Gastroesophageal sphincter (tissue), 4 donors: ENCODE results near the gene LRP1B. TPM values are rescaled to one million over a fixed set of nuclear protein-coding genes. Genes with fewer than 3 reads are reported as not detected.

ENCODE experiments used
- ATAC-seq: fragments of 150-250 bp; one replicate; pipeline ENCODE4 v1.9.1; 2016; ENCODE audit warnings: mild to moderate bottlenecking, moderate library complexity
- H3K27ac ChIP-seq, 4 donors: fragments of 200-600 bp; sonication (generic) in 3 of 4; 1 replicate in 3 of 4; 2 replicates in 1 of 4; pipeline ENCODE4 v1.5.1; 2016 to 2019
- H3K27me3 ChIP-seq: fragments of 200-600 bp; sonication (generic); one replicate; pipeline ENCODE4 v1.5.1; 2019
- H3K36me3 ChIP-seq, 2 donors: fragments of 200-600 bp; sonication (generic); one replicate each; pipeline ENCODE4 v1.5.1; 2019; ENCODE audit warnings: control low read depth in 1 of 2
- H3K4me1 ChIP-seq, 3 donors: fragments of 200-600 bp; sonication (generic); 1 replicate in 2 of 3; 2 replicates in 1 of 3; pipeline ENCODE4 v1.5.1; 2016 to 2019; ENCODE audit warnings: control low read depth in 2 of 3
- H3K4me3 ChIP-seq, 2 donors: fragments of 200-600 bp; sonication (generic); one replicate each; pipeline ENCODE4 v1.5.1; 2019; ENCODE audit warnings: mild to moderate bottlenecking in 1 of 2, moderate library complexity in 1 of 2
- H3K9me3 ChIP-seq, 3 donors: fragments of 200-600 bp; sonication (generic); one replicate each; pipeline ENCODE4 v1.5.1; 2017 to 2019; ENCODE audit warnings: control low read depth in 2 of 3
- EP300 ChIP-seq: sonication (generic); formaldehyde crosslinking; IDR thresholded peaks from one replicate; pipeline ENCODE4 v1.6.1; 2017; ENCODE audit warnings: antibody characterized with exemption, mild to moderate bottlenecking
- POLR2A ChIP-seq, 2 donors: fragments of 450-650 bp; IDR thresholded peaks; one replicate each; pipeline ENCODE4 v1.6.1; 2017; ENCODE audit warnings: antibody characterized with exemption in 2 of 2, mild to moderate bottlenecking in 2 of 2, moderate library complexity in 1 of 2
- POLR2AphosphoS5 ChIP-seq: sonication (generic); formaldehyde crosslinking; IDR thresholded peaks from one replicate; pipeline ENCODE4 v1.6.1; 2017; ENCODE audit warnings: antibody characterized with exemption
- WGBS, 2 donors: methylation state at CpG; one replicate each; pipeline ENCODE4 v1.1.5; 2018; ENCODE audit warnings: low coverage in 1 of 2; 5-methylcytosine and 5-hydroxymethylcytosine counted together
- total RNA-seq, 4 donors: library from RNA; depleted of rRNA; stranded (reverse); fragments of >200 nt; gene quantifications; one replicate each; pipeline ENCODE4 v1.1.0, GENCODE V29; 2016
- TF ChIP-seq, protein P1 (sequence below), 4 experiments: fragments of 200-600 bp in 2 of 4; fragments of 450-650 bp in 2 of 4; sonication (generic) in 1 of 4; IDR thresholded peaks; one replicate each; pipeline ENCODE4 v1.5.1; 2017 to 2019; ENCODE audit warnings: antibody characterized with exemption in 4 of 4, mild to moderate bottlenecking in 2 of 4, moderate library complexity in 2 of 4

LRP1B gene
- total RNA-seq, 4 donors from 2014 or later: 0.27 to 20.7 (median 3.2) TPM

DNA sequence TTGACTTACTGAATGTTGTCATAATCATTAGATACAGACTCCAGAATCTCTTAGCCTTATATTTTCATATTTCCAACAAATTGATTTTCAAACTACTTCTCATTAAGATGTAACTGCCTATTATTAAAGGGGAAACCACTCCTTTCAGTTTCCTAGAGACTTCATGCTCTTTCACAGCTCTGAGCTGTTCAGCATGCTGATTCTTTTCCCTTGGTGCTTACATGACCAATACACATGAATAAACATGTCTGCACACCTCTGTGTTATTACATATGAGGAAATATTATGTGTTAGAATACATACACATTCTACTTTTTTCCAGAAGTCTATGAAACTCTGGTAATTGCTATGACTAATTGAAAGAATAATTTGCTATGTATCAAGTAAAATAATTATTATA, 200.0 kb downstream of the LRP1B start:
- no peak overlapping the region for H3K4me3 ChIP-seq
- no peaks in the 10 kb centered on the region for H3K9me3 ChIP-seq
- H3K4me1 ChIP-seq: no peaks in the 10 kb centered on the region
- ATAC-seq: no peak
- H3K36me3 ChIP-seq: no peaks in the 10 kb centered on the region
- H3K27ac ChIP-seq: no peak overlapping the region
- H3K27me3 ChIP-seq: no peaks in the 10 kb centered on the region
- TF ChIP-seq POLR2AphosphoS5 (no peak), EP300 (no peak), POLR2A (IDR thresholded peaks at IDR 0.05) (no peak)
- TF ChIP-seq, protein P1, sequence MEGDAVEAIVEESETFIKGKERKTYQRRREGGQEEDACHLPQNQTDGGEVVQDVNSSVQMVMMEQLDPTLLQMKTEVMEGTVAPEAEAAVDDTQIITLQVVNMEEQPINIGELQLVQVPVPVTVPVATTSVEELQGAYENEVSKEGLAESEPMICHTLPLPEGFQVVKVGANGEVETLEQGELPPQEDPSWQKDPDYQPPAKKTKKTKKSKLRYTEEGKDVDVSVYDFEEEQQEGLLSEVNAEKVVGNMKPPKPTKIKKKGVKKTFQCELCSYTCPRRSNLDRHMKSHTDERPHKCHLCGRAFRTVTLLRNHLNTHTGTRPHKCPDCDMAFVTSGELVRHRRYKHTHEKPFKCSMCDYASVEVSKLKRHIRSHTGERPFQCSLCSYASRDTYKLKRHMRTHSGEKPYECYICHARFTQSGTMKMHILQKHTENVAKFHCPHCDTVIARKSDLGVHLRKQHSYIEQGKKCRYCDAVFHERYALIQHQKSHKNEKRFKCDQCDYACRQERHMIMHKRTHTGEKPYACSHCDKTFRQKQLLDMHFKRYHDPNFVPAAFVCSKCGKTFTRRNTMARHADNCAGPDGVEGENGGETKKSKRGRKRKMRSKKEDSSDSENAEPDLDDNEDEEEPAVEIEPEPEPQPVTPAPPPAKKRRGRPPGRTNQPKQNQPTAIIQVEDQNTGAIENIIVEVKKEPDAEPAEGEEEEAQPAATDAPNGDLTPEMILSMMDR (IDR thresholded peaks at IDR 0.05): no peak

DNA sequence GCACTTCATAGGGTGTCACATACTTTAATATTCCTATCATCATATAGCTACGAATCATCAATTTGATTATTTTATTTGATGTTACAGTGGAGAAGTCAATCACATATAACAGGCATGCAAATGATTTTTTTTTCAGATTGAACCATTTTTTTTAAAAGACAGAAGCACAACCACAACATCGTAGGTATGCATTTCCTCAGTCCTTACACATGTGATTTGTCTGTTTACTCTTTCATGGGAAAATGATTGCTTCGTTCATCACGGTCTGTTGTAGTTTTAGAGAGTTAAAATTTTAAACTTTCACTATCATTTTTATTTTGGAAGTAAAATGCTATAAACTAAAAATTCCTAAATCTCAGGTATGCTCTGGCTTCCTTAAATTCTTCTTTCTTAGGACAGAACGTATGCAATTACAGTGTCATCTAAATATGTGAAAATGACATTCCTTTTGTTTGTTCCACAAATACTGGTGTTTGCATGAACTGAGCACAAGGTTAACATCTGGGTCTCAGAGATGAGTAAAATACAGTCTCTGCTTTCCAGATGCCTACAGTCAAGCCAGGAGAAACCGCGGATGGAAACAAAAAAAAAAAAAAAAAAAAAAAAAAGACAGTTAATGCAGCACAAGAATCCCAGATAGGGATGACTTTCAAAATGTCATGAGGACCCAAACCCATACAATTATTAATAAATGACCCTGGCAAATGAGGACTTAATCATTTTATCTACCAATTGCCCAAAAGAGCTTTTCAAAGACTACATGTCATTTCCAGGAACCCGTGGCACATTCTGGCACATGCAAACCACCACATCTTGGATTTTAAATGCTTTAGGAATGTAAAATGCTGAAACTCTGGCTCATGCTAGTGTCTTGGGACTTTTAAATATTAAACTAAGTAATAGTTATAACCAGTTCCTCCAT, 201.2 kb downstream of the LRP1B start:
- H3K27me3 ChIP-seq: no peaks in the 10 kb centered on the region
- H3K36me3 ChIP-seq: no peaks in the 10 kb centered on the region
- WGBS, 2 donors: 64 to 68% methylated on average over 7 to 8 of the region's 8 CpGs
- H3K4me1 ChIP-seq: no peaks in the 10 kb centered on the region
- H3K9me3 ChIP-seq: no peaks in the 10 kb centered on the region
- no peak overlapping the region for H3K4me3 ChIP-seq
- TF ChIP-seq EP300: no peak
- TF ChIP-seq, protein P1 (IDR thresholded peaks at IDR 0.05): no peak
- no peak for TF ChIP-seq POLR2A (IDR thresholded peaks at IDR 0.05)
- TF ChIP-seq POLR2AphosphoS5: no peak
- no peak overlapping the region for H3K27ac ChIP-seq
- no peak for ATAC-seq

DNA sequence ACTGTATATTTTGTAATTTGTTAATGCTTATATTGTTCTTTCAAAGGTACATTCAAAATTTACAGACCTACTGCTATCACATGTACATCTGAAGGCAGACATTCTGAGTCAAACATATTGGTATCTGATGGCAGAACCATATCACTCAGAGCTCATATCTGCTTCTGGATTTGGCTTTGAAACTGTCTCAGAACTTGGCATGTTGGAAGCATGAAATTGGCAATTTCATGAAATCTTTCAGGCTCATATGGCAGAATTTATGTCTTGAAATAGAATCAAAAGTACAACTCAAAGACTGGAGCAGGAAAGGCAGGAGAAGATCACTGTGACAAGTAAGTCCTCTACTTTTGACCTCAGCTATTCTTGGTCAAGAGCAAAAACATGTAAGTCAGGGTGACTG, 202.3 kb downstream of the LRP1B start:
- H3K4me1 ChIP-seq: no peaks in the 10 kb centered on the region
- no peaks in the 10 kb centered on the region for H3K27me3 ChIP-seq
- H3K4me3 ChIP-seq: no peak overlapping the region
- ATAC-seq: no peak
- no peaks in the 10 kb centered on the region for H3K36me3 ChIP-seq
- TF ChIP-seq, protein P1 (IDR thresholded peaks at IDR 0.05): no peak
- no peak for TF ChIP-seq EP300
- TF ChIP-seq POLR2A (IDR thresholded peaks at IDR 0.05): no peak
- no peak for TF ChIP-seq POLR2AphosphoS5
- H3K9me3 ChIP-seq: no peaks in the 10 kb centered on the region
- no peak overlapping the region for H3K27ac ChIP-seq

DNA sequence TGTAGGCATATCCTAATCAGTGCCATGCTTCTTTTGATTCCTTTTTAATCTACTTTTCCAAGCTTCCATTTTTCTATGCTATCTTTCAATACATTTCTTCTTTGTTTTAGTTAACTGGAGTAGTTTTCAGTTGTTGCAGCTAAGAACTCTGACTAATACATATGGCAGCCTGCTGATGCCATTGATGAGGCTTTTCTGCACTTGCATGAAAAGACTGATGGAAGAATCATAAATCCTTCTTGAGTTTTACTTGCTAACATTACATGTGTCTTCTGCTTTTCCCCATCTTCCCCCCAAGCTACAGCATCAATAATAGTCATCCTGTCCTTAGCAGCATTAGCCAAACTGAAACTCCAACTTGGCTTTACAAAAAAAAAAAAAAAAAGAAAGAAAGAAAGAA, 203.3 kb downstream of the LRP1B start:
- no peaks in the 10 kb centered on the region for H3K36me3 ChIP-seq
- H3K27me3 ChIP-seq: no peaks in the 10 kb centered on the region
- H3K9me3 ChIP-seq: no peaks in the 10 kb centered on the region
- no peak overlapping the region for H3K27ac ChIP-seq
- H3K4me1 ChIP-seq: no peaks in the 10 kb centered on the region
- TF ChIP-seq POLR2AphosphoS5 (no peak), EP300 (no peak), POLR2A (IDR thresholded peaks at IDR 0.05) (no peak)
- TF ChIP-seq, protein P1 (IDR thresholded peaks at IDR 0.05): no peak
- no peak for ATAC-seq
- H3K4me3 ChIP-seq: no peak overlapping the region

DNA sequence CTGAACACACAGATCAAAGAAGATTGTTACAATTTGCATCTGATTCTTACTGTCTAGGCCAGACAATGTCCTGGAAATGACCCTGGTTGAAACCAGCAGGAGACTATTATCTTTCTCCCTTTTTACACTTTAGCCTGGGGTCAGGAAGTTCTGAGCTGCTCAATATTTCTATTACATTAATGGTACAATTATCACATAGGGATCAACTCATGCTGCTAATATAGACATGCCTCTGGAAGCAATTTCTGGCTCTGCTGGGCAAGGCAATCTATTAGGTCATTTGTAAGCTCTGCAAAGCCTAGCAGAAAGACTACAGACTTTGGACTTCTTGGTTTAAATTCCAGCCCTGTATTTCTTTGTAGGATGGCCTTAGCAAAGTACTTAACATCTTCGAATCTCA, 205.3 kb downstream of the LRP1B start:
- Histone ChIP-seq H3K27ac (no peak overlapping the region), H3K27me3 (no peaks in the 10 kb centered on the region), H3K36me3 (no peaks in the 10 kb centered on the region), H3K4me1 (no peaks in the 10 kb centered on the region), H3K4me3 (no peak overlapping the region), H3K9me3 (no peaks in the 10 kb centered on the region)
- WGBS, 2 donors: 64 to 75% methylated on average over 1 of the region's 1 CpG
- TF ChIP-seq POLR2A (IDR thresholded peaks at IDR 0.05): no peak
- TF ChIP-seq, protein P1 (IDR thresholded peaks at IDR 0.05): no peak
- TF ChIP-seq POLR2AphosphoS5: no peak
- no peak for TF ChIP-seq EP300
- no peak for ATAC-seq
